Measurements from ENCODE around the gene HYCC1. TPM values are rescaled to one million over a fixed set of nuclear protein-coding genes. Genes with fewer than 3 reads are reported as not detected.

Gene HYCC1
- total and polyA plus RNA-seq, 9 donors, result 8.3 to 27.4 (median 24.2) TPM

DNA sequence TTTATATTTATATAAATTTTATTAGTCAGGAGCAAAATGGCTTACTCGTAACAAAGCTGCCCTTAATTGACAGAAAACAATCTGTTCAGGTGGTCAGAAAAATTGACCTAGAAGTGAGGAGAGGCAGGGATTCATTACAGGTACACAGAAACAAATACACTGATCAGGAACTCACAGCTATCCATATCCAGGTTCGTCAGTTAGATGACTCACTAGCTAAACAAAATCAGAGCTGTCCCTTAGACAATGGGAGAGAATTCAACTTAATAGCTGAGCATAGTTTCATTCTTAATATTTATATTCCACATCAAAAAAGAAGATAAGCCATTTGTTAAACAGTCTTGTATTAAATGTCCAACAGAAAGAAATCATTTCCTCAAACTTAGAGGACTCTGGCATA lies 41.7 kb downstream of the HYCC1 start:
- no peaks in the 10 kb centered on the region for H3K36me3 ChIP-seq
- H3K27ac ChIP-seq, result no peak overlapping the region
- H3K9me3 ChIP-seq, result no peaks in the 10 kb centered on the region
- 84 to 89% (median 87%) methylated on average over 2 of the region's 2 CpGs for WGBS, 3 donors
- H3K4me1 ChIP-seq (ENCODE audit: insufficient read depth), result no peaks in the 10 kb centered on the region
- H3K27me3 ChIP-seq, result no peaks in the 10 kb centered on the region
- no peak overlapping the region for H3K4me3 ChIP-seq
- TF ChIP-seq POLR2A (IDR thresholded peaks at IDR 0.05), result no peak
- no peak for TF ChIP-seq CTCF (IDR thresholded peaks at IDR 0.05)
- no peak for TF ChIP-seq EP300 (IDR thresholded peaks at IDR 0.05)
- intact Hi-C loops (cut with DNase I), result no loop called here
- no peak for DNase-seq

GRCh38 chr7:22969010-22969431 lies 44.9 kb downstream of the HYCC1 start:
- DNase-seq, result no peak
- no peaks in the 10 kb centered on the region for H3K9me3 ChIP-seq
- H3K4me1 ChIP-seq (ENCODE audit: insufficient read depth), result no peaks in the 10 kb centered on the region
- intact Hi-C loops (cut with DNase I), result no loop called here
- no peak for TF ChIP-seq EP300 (IDR thresholded peaks at IDR 0.05)
- no peak for TF ChIP-seq POLR2A (IDR thresholded peaks at IDR 0.05)
- no peak for TF ChIP-seq CTCF (IDR thresholded peaks at IDR 0.05)
- no peak overlapping the region for H3K4me3 ChIP-seq
- H3K27me3 ChIP-seq, result no peaks in the 10 kb centered on the region
- WGBS, 3 donors, result 77 to 95% (median 84%) methylated on average over 3 of the region's 3 CpGs
- no peaks in the 10 kb centered on the region for H3K36me3 ChIP-seq
- no peak overlapping the region for H3K27ac ChIP-seq

Other genes starting within 250 kb of the HYCC1 start
- 100 to 1,000 TPM; 325 to 869 (median 586) TPM for gene TOMM7, start 191.3 kb downstream of the HYCC1 start, total RNA-seq
- 100 to 1,000 TPM; 267 to 621 TPM for gene TOMM7, start 191.3 kb downstream of the HYCC1 start, polyA plus RNA-seq
- 10 to 100 TPM; 27.4 to 38.3 (median 31.8) TPM for gene KLHL7, start 91.7 kb upstream of the HYCC1 start, total RNA-seq
- 10 to 100 TPM; 23.1 to 27.1 TPM for gene KLHL7, start 91.7 kb upstream of the HYCC1 start, polyA plus RNA-seq
- gene NUP42, start 167.9 kb upstream of the HYCC1 start, total RNA-seq, result 10 to 100 TPM; 17.6 to 30.8 (median 23.1) TPM
- gene NUP42, start 167.9 kb upstream of the HYCC1 start, polyA plus RNA-seq, result 10 to 100 TPM; 18.5 to 24.3 TPM
- gene GPNMB, start 232.6 kb upstream of the HYCC1 start, total RNA-seq, result 100 to 1,000 TPM in 2 of 7 donors, 10 to 100 TPM in 5; 13.9 to 143 (median 64.1) TPM
- 100 to 1,000 TPM in 1 of 2 donors, 10 to 100 TPM in 1; 38.0 to 431 TPM for gene GPNMB, start 232.6 kb upstream of the HYCC1 start, polyA plus RNA-seq